Measurements from ENCODE around the gene KRT86.
A peak's percentile ranks its signal among the peaks of the same experiment; 100 is the strongest.
"Not testable (repeated sequence)": the region's sequence is repeated elsewhere in the genome, so short reads cannot be mapped to it uniquely, and the experiment has no call there.

Gene KRT86

GRCh38 chr12:52341066-52341580 lies 66.7 kb downstream of the KRT86 start:
- no peak for ATAC-seq

DNA sequence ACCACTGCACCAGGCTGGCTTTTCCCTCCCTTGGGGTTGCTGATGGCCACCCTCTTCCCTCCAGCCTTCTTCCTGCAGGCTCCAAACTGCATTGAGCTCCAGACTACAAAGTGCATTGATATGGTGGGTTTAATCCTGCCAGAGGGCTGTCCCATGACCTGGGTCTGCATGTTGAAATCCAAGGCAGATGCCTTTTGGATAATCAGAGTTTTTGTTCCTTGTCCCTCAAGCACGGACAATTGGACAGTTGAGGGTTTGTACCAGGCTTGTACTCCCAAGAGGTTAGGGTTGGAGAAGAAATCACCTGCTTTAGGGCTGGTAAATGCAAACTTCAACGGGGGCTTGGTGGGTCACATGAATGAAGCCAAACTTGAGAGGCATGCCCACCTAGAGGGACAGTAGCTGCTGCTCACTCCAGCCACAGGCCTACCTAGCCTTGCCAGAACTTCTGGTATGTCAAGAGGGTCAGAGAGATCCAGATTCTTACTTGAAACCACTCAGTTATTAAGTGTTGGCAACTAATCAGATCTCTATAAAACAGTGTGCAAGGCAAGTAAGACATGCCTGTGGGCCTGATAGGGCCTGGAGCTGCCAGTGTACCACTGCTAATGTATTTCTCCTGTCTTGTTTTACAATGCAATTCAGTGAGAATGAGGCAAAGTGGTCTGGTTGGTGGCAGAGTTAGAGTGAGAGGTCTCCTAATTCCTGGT lies 68.5 kb downstream of the KRT86 start:
- ATAC-seq, result no peak

DNA sequence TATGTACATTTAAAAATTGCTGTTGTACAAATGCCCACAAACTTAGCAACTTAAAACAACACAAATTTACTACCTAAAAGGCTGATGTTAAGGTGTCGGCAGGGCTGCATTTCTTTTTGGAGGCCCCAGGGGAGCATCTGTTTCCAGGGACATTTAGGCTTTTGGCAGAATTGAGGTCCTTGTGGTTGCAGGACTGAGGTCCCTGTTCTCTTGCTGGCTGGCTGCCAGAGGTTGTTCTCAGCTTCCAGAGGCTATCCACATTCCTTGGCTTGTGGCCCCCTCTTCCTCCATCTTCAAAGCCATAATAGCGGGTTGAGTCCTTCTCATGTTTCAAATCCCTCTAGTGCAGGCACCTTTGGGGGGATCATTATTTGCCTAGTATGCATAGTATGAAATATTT lies 69.1 kb downstream of the KRT86 start:
- no peak for ATAC-seq

DNA sequence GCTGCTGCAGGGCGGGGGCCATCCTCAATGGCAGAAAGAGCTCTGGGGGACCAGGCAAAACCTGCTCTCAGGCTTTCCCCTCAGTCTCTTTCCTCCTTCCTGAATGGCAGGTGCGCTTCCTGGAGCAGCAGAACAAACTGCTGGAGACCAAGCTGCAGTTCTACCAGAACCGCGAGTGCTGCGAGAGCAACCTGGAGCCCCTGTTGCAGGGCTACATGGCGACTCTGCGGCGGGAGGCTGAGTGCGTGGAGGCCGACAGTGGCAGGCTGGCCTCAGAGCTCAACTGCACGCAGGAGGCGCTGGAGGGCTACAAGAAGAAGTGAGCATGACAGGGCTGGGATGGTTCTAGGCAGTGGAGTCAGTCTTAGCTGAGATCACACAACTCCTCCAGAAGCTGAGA lies 69.7 kb downstream of the KRT86 start:
- ATAC-seq, result no peak

- ATAC-seq, result not testable (repeated sequence)
These were observed 70.6 kb downstream of the KRT86 start for GRCh38 chr12:52345041-52345440.

GRCh38 chr12:52346593-52346992 lies 72.1 kb downstream of the KRT86 start:
- no peak for ATAC-seq

- ATAC-seq, result no peak
These were observed 72.6 kb downstream of the KRT86 start for GRCh38 chr12:52347016-52347415.

DNA sequence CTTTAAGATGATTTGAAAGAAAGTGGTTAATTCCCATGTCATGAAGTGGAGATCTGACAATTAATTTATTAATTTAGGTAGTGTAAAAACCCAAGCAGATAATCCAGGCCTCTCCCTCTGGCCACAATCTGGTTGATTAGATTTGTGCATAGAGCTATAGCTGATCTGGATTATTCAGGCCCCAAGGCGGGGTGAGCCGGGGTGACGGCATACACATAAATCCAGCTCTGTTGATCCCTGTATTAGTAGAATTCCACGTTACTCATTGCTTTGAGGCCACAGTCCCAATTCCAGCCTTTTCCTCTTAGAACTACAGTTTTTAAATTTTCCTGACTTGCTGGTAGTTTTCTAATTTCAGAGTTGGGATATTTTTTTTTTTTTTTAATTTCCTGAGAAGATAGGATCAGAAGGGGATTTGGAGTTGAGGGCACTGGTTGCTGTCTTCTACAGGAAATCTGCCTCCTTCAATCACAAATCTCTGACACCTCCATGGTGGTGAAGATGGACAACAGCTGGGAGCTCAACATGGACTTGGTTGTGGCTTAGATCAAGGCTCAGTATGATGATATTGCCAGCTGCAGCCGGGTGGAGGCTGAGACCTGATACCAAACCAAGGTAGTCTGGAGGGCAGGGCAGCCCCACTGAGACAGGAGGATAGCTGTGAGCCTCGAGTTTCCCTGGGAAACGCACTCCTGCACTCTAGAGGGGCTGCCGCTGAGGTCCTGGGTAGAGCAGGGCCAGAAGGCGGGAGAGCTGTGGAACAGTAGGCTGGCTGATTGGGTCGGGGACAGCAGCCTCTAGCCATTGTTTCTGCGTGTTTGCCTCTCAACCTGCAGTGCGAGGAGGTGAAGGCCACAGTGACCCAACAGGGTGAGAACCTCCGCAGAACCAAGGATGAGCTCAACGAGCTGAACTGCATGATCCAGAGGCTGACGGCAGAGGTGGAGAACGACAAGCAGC lies 73.4 kb downstream of the KRT86 start:
- ATAC-seq, result no peak

GRCh38 chr12:52349196-52349595 lies 74.8 kb downstream of the KRT86 start:
- peak; percentile 40 to 57 for ATAC-seq

- no peak for ATAC-seq
These were observed 75.7 kb downstream of the KRT86 start for GRCh38 chr12:52350021-52350620.

DNA sequence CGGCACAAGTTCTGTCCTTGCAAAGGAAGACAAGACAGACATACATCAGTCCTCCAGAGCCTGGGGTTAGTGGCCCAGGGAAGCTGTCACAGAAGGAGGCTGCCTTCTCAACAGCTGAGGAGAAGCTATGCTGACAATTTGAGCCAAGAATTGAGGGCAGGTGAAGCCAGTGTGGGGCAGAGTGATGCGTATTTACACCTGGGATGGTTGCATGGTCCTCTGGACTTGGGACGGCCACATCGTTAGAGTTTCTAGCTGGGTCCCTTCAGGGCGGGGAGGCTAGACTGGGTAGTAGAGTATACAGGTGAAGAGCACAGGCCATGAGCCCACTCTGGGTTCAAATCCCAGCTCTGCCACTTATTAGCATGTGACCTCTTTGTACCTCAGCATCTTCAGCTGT lies 76.3 kb downstream of the KRT86 start:
- no peak for ATAC-seq

GRCh38 chr12:52351196-52352059 lies 77.0 kb downstream of the KRT86 start:
- peak; percentile 44 to 74 for ATAC-seq

DNA sequence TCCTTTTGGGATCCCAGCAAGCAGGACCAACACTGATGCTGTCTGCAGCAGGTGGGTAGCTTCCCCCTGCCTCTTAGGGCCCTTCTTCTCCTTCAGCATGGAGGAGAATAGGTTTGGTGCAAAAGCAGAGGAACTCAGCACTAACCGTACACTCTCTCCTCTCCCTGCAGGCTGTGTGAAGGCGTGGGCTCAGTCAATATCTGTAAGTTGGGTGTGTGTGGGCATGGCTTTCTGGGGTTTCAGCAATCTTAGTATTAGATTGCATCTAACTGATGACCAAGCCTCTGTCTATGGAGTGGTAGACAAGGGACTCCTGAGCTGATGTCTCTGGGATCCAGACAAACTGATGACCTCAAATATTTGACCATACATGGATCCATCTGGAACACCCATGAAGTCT lies 78.5 kb downstream of the KRT86 start:
- ATAC-seq, result no peak

DNA sequence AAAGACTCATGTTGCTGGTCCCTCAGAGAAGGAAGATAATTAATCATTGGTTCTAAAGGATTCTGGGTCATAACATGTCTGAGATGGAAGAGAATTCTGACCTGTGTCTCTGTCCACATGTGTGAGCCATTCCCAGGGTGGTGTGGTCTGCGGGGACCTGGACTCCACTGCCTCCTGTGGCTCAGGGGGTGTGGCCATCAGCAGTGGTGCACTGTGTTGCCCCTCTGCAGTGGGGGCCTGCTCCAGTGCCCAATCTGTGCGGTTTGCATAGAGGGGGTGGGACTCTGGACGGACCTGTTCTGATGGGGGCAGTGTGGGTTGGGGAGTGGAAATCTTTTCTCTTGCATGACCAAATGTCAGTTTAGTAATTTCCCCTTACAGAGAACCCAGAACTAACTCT lies 79.3 kb downstream of the KRT86 start:
- ATAC-seq, result no peak

GRCh38 chr12:52354200-52354599 lies 79.8 kb downstream of the KRT86 start:
- ATAC-seq, result no peak

GRCh38 chr12:52355176-52355575 lies 80.7 kb downstream of the KRT86 start:
- ATAC-seq, result no peak

- no peak for ATAC-seq
These were observed 81.8 kb downstream of the KRT86 start for GRCh38 chr12:52356031-52356761.

- no peak for ATAC-seq
These were observed 82.5 kb downstream of the KRT86 start for GRCh38 chr12:52356762-52357580.
